GM06990 (cell line): ENCODE results near the gene TBCCD1.

Experiments used
- DNase-seq: peaks from one replicate; pipeline ENCODE4 v3.0.0-alpha.2; 2011; ENCODE audit not compliant: insufficient read length; ENCODE audit errors: extremely low read depth
- H3K27me3 ChIP-seq: replicated peaks from 2 replicates; pipeline ENCODE4 v1.6.0; 2011; ENCODE audit warnings: low read length; ENCODE audit not compliant: control insufficient read depth, insufficient read depth
- H3K36me3 ChIP-seq: 2 replicates; pipeline ENCODE4 v1.5.1; 2011; ENCODE audit warnings: low read length; ENCODE audit not compliant: control insufficient read depth, insufficient read depth
- H3K4me3 ChIP-seq: replicated peaks from 2 replicates; pipeline ENCODE4 v1.5.1; 2011; ENCODE audit warnings: low read depth, mild to moderate bottlenecking, control low read depth, low read length
- CTCF ChIP-seq: IDR thresholded peaks from 2 replicates; pipeline ENCODE4 v1.5.1; 2011; ENCODE audit warnings: low read length, control low read depth, mild to moderate bottlenecking, inconsistent platforms; ENCODE audit not compliant: insufficient read depth, poor library complexity, severe bottlenecking

TBCCD1 gene

DNA sequence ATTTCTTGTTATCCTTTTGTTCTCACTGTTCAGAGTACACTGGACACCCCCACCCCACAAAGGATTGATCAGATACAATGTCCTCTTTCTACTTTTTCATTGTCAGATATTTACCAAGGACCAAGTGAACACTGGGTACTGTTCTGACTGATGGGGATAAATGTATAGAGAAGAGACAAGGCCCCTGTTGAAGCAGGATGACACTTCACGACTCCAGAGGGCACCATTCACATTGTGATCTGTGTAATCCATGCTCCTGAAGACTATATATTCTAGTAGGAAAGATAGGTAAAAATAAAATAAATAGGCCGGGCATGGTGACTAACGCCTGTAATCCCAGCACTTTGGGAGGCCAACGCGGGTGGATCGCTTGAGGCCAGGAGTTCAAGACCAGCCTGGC lies 15.8 kb downstream of the TBCCD1 start:
- Histone ChIP-seq H3K36me3 (peaks cover 8% of the 10 kb centered on the region), H3K27me3 (no peaks in the 10 kb centered on the region), H3K4me3 (no peak overlapping the region)
- no peak for DNase-seq
- TF ChIP-seq CTCF, result no peak

- Histone ChIP-seq H3K36me3 (peaks cover 6% of the 10 kb centered on the region), H3K27me3 (no peaks in the 10 kb centered on the region), H3K4me3 (no peak overlapping the region)
- TF ChIP-seq CTCF, result no peak
- no peak for DNase-seq
Measured at GRCh38 chr3:186549497-186549896, 17.6 kb downstream of the TBCCD1 start.

GRCh38 chr3:186544281-186544680 lies 22.9 kb downstream of the TBCCD1 start, which contains the start of gene CRYGS:
TSS of gene CRYGS (minus strand) at chr3:186544380. CDS start at chr3:186544326, 54 bp downstream.
- TF ChIP-seq CTCF, result no peak
- H3K4me3 ChIP-seq, result no peak within 1 kb of the TSS
- no peaks in the 10 kb centered on the region; the same call in 1 of the 2 replicates for H3K36me3 ChIP-seq
- no peaks in the 10 kb centered on the region for H3K27me3 ChIP-seq
- no peak for DNase-seq

GRCh38 chr3:186540835-186541226 lies 26.3 kb downstream of the TBCCD1 start:
- no peak for TF ChIP-seq CTCF
- DNase-seq, result no peak

DNA sequence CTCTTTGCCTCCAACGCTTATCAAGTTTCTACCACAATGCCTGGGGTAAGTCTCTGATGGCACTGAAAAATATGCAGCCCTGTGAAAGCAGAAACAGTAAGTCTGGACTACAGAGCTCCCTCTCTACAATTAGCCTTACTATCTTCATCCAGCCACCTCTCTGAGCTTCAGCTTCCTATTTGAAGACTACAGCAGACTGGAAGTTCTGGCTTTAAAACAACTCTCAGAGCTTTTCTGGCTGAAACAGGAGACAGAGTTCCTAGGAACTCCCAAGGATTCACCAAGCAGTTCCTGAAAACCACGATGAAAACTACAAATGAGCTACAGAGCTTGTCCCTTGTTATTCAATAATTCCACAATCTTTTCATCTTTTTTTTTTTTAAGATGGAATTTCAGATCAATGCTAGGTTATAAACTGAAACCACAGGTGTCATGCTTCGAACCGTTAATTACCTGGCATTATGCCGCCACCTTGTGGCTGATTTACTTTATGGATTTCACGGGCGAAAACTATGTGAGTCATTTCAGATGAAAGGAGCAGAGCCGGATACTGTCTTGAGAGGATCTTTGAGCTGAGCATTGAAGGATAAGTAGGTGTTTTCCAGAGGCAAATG lies 26.8 kb downstream of the TBCCD1 start:
- no peaks in the 10 kb centered on the region; the same call in 1 of the 2 replicates for H3K36me3 ChIP-seq
- peak; percentile 47 for TF ChIP-seq CTCF
- no peaks in the 10 kb centered on the region for H3K27me3 ChIP-seq
- H3K4me3 ChIP-seq, result no peak overlapping the region
- no peak for DNase-seq

More at GRCh38 chr3:186540835-186541226, 26.3 kb downstream of the TBCCD1 start:
- no peak overlapping the region for H3K4me3 ChIP-seq
- H3K27me3 ChIP-seq, result no peaks in the 10 kb centered on the region
- no peaks in the 10 kb centered on the region; the same call in 1 of the 2 replicates for H3K36me3 ChIP-seq
